WERI-Rb-1 (cell line): Measurements from ENCODE around the gene CD47.

Experiments used
- DNase-seq: peaks from one replicate; pipeline ENCODE4 v3.0.0-alpha.2; 2020
- H3K27ac ChIP-seq: fragments of 250-450 bp; sonication (Bioruptor Pico); 2 replicates; pipeline ENCODE4 v1.5.1; 2020; ENCODE audit warnings: mild to moderate bottlenecking, moderate library complexity
- H3K27me3 ChIP-seq: fragments of 250-450 bp; sonication (Bioruptor Pico); 2 replicates; pipeline ENCODE4 v1.5.1; 2021; ENCODE audit warnings: mild to moderate bottlenecking, low read depth, moderate library complexity; ENCODE audit not compliant: insufficient read depth, severe bottlenecking
- H3K36me3 ChIP-seq: fragments of 250-450 bp; sonication (Bioruptor Pico); 2 replicates; pipeline ENCODE4 v1.5.1; 2020; ENCODE audit warnings: mild to moderate bottlenecking, moderate library complexity
- H3K4me3 ChIP-seq: 2 replicates; pipeline ENCODE4 v1.5.1; 2011; ENCODE audit warnings: low read depth, mild to moderate bottlenecking, control low read depth, low read length
- H3K9me3 ChIP-seq: fragments of 250-450 bp; sonication (Bioruptor Pico); 2 replicates; pipeline ENCODE4 v1.5.1; 2021; ENCODE audit warnings: mild to moderate bottlenecking, moderate library complexity; ENCODE audit not compliant: severe bottlenecking
- CTCF ChIP-seq: IDR thresholded peaks from 2 replicates; pipeline ENCODE4 v1.5.1; 2011; ENCODE audit warnings: low read depth, mild to moderate bottlenecking, control low read depth, inconsistent platforms, low read length

The CD47 gene

GRCh38 chr3:108065096-108065495, 25.7 kb downstream of the CD47 start:
- H3K27ac ChIP-seq, result no peak overlapping the region
- no peak overlapping the region for H3K4me3 ChIP-seq
- H3K27me3 ChIP-seq, result no peaks in the 10 kb centered on the region
- H3K36me3 ChIP-seq, result no peaks in the 10 kb centered on the region
- H3K9me3 ChIP-seq, result no peaks in the 10 kb centered on the region
- DNase-seq, result no peak
- no peak for TF ChIP-seq CTCF

- no peak for TF ChIP-seq CTCF
- Histone ChIP-seq H3K27me3 (no peaks in the 10 kb centered on the region), H3K4me3 (no peak overlapping the region), H3K36me3 (no peaks in the 10 kb centered on the region), H3K9me3 (no peaks in the 10 kb centered on the region), H3K27ac (no peak overlapping the region)
- no peak for DNase-seq
Measured at GRCh38 chr3:108064293-108064887, 26.4 kb downstream of the CD47 start.

- Histone ChIP-seq H3K4me3 (no peak overlapping the region), H3K27ac (no peak overlapping the region), H3K36me3 (no peaks in the 10 kb centered on the region), H3K9me3 (no peaks in the 10 kb centered on the region), H3K27me3 (no peaks in the 10 kb centered on the region)
- TF ChIP-seq CTCF, result no peak
- DNase-seq, result no peak
Measured at GRCh38 chr3:108062051-108062450, 28.8 kb downstream of the CD47 start.

- Histone ChIP-seq H3K27me3 (no peaks in the 10 kb centered on the region), H3K9me3 (no peaks in the 10 kb centered on the region), H3K36me3 (no peaks in the 10 kb centered on the region), H3K4me3 (no peak overlapping the region), H3K27ac (no peak overlapping the region)
- no peak for DNase-seq
- TF ChIP-seq CTCF, result no peak
Measured at GRCh38 chr3:108060331-108060730, 30.5 kb downstream of the CD47 start.

GRCh38 chr3:108055931-108056330, 34.9 kb downstream of the CD47 start:
- Histone ChIP-seq H3K9me3 (no peaks in the 10 kb centered on the region), H3K36me3 (no peaks in the 10 kb centered on the region), H3K27me3 (no peaks in the 10 kb centered on the region), H3K27ac (no peak overlapping the region), H3K4me3 (no peak overlapping the region)
- no peak for DNase-seq
- no peak for TF ChIP-seq CTCF

GRCh38 chr3:108054935-108055334, 35.9 kb downstream of the CD47 start:
- Histone ChIP-seq H3K4me3 (no peak overlapping the region), H3K9me3 (no peaks in the 10 kb centered on the region), H3K27me3 (no peaks in the 10 kb centered on the region), H3K36me3 (no peaks in the 10 kb centered on the region), H3K27ac (no peak overlapping the region)
- DNase-seq, result no peak
- TF ChIP-seq CTCF, result no peak
